Colonic mucosa (tissue), 4 donors: ENCODE data around the gene CRELD1. TPM values are rescaled to one million over a fixed set of nuclear protein-coding genes. Genes with fewer than 3 reads are reported as not detected.
A peak's percentile ranks its signal among the peaks of the same experiment; 100 is the strongest.
"Not testable (repeated sequence)": the region's sequence is repeated elsewhere in the genome, so short reads cannot be mapped to it uniquely, and the experiment has no call there.

Source experiments
- DNase-seq: peaks from one replicate; pipeline ENCODE4 v3.0.0-alpha.2; 2020
- H3K27ac ChIP-seq: fragments of 200-600 bp; one replicate; pipeline ENCODE4 v1.8.0; 2021
- H3K27me3 ChIP-seq: fragments of 200-600 bp; one replicate; pipeline ENCODE4 v1.8.0; 2021
- H3K36me3 ChIP-seq: fragments of 200-600 bp; one replicate; pipeline ENCODE4 v1.8.0; 2021
- H3K4me1 ChIP-seq: fragments of 200-600 bp; one replicate; pipeline ENCODE4 v1.8.0; 2021; ENCODE audit warnings: mild to moderate bottlenecking
- H3K4me3 ChIP-seq: fragments of 200-600 bp; one replicate; pipeline ENCODE4 v1.8.0; 2021
- H3K9ac ChIP-seq, 2 donors: one replicate each; pipeline ENCODE4 v1.7.0; 2013; ENCODE audit warnings: control low read depth in 2 of 2, low read depth in 2 of 2, low read length in 2 of 2
- H3K9me3 ChIP-seq: fragments of 200-600 bp; one replicate; pipeline ENCODE4 v1.8.0; 2021
- intact Hi-C: fragments of 100-400 bp; cut with DNase I; formaldehyde crosslinking; loops from one replicate; pipeline ENCODE4 v1.14.1; 2022
- total RNA-seq, 2 donors: library from RNA; stranded (reverse); fragmentation: NEBNext Ultra II Directional in 1 of 2; extraction: Animal tissue kit (Norgen Biotek cat#: 25700) in 1 of 2; gene quantifications; one replicate each; pipeline ENCODE4 v1.2.1, GENCODE V29; 2021
- TF ChIP-seq, protein P1 (sequence below): fragments of 200-600 bp; IDR thresholded peaks from one replicate; pipeline ENCODE4 v1.8.0; 2022; ENCODE audit warnings: antibody characterized with exemption, mild to moderate bottlenecking
- donor health status: healthy.
- donor health status: DM: no; HTN: no; CAD: no.
- donor health status: DM: no; HTN: no; CAD: no.

CRELD1 gene
- total RNA-seq, 2 donors from 2014 or later = 23.3 to 40.4 TPM

GRCh38 chr3:9897408-9898372 lies 35.9 kb upstream of the CRELD1 start:
- no peaks in the 10 kb centered on the region for H3K9me3 ChIP-seq
- TF ChIP-seq, protein P1, sequence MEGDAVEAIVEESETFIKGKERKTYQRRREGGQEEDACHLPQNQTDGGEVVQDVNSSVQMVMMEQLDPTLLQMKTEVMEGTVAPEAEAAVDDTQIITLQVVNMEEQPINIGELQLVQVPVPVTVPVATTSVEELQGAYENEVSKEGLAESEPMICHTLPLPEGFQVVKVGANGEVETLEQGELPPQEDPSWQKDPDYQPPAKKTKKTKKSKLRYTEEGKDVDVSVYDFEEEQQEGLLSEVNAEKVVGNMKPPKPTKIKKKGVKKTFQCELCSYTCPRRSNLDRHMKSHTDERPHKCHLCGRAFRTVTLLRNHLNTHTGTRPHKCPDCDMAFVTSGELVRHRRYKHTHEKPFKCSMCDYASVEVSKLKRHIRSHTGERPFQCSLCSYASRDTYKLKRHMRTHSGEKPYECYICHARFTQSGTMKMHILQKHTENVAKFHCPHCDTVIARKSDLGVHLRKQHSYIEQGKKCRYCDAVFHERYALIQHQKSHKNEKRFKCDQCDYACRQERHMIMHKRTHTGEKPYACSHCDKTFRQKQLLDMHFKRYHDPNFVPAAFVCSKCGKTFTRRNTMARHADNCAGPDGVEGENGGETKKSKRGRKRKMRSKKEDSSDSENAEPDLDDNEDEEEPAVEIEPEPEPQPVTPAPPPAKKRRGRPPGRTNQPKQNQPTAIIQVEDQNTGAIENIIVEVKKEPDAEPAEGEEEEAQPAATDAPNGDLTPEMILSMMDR = no peak

GRCh38 chr3:9898467-9899241 lies 35.0 kb upstream of the CRELD1 start:
- Histone ChIP-seq H3K36me3 (no peaks in the 10 kb centered on the region), H3K9ac (peak overlapping the region; percentile 32 to 88), H3K9me3 (no peaks in the 10 kb centered on the region), H3K4me1 (peaks cover 13% of the 10 kb centered on the region), H3K4me3 (peak overlapping the region; percentile 8), H3K27ac (peak overlapping the region; percentile 97), H3K27me3 (no peaks in the 10 kb centered on the region)
- DNase-seq = peak; percentile 78
- intact Hi-C loops = no loop called here
- TF ChIP-seq, protein P1 = no peak

More at GRCh38 chr3:9897408-9898372, 35.9 kb upstream of the CRELD1 start:
- intact Hi-C loops = no loop called here
- H3K9ac ChIP-seq = peak overlapping the region in 1 of 2 donors; percentile 88
- peak overlapping the region; percentile 97 for H3K27ac ChIP-seq
- peaks cover 13% of the 10 kb centered on the region for H3K4me1 ChIP-seq
- no peaks in the 10 kb centered on the region for H3K36me3 ChIP-seq
- no peaks in the 10 kb centered on the region for H3K27me3 ChIP-seq
- peak; percentile 77 for DNase-seq
- peak overlapping the region; percentile 8 for H3K4me3 ChIP-seq

DNA sequence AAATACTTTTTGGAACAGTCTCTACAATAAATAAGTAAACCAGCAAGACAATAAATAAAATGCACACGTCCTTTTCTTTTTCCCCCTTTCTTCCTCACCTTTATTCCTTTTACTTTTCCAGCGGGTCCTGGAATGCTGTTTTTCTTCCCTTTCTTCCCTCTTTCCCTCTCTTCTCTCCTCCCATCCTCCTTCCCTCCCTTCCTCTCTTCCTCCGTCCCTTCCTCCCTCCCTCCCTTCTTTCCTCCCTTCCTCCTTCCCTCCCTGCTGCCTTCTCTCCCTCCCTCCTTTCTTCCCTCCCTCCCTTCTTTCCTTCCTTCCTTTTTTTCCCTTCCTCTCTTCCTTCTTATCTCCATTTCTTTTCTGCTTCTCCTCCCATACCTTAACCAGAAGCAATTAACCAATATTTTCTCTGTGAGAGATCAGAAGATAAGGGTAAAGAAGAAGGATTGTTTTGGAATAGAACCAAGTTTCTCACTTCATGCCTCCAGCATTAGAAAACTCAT lies 34.3 kb upstream of the CRELD1 start:
- H3K36me3 ChIP-seq = no peaks in the 10 kb centered on the region
- H3K27me3 ChIP-seq = no peaks in the 10 kb centered on the region
- H3K4me1 ChIP-seq = peaks cover 13% of the 10 kb centered on the region
- H3K4me3 ChIP-seq = no peak overlapping the region
- DNase-seq = no peak
- no peaks in the 10 kb centered on the region for H3K9me3 ChIP-seq
- H3K27ac ChIP-seq = peak overlapping the region; percentile 97
- TF ChIP-seq, protein P1 = no peak
- peak overlapping the region in 1 of 2 donors; percentile 88 for H3K9ac ChIP-seq
- intact Hi-C loops = no loop called here

GRCh38 chr3:9900965-9901415 lies 32.6 kb upstream of the CRELD1 start:
- H3K27me3 ChIP-seq, intact Hi-C loops, H3K4me3 ChIP-seq, H3K9ac ChIP-seq, H3K9me3 ChIP-seq, H3K36me3 ChIP-seq: not testable (repeated sequence)
- DNase-seq = peak; percentile 59
- Histone ChIP-seq H3K27ac (peak overlapping the region; percentile 97), H3K4me1 (peaks cover 13% of the 10 kb centered on the region)

DNA sequence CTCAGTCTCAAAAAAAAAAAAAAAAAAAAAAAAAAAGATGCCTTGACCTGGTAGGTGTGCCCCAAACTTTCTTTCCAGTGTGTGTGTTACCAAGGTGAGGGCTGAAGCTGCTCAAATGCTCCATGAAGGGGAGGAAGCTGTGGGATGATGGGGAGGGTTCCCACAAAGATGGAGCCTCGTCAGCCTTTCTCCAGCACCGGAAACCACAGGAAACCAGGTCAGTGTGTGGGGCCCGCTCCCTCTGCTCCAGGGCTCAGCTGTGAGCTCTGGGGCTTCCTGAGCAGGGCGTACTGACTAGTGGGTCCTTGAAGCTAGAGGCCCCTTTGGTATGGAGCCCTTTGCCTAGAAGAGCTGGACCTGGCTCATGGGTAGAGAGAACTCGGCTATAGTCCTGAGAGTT lies 31.7 kb upstream of the CRELD1 start:
- Histone ChIP-seq H3K9me3 (no peaks in the 10 kb centered on the region), H3K27ac (peak overlapping the region; percentile 97), H3K9ac (peak overlapping the region; percentile 53 to 97), H3K4me3 (no peak overlapping the region), H3K36me3 (no peaks in the 10 kb centered on the region), H3K27me3 (no peaks in the 10 kb centered on the region), H3K4me1 (peaks cover 11% of the 10 kb centered on the region)
- no peak for DNase-seq
- intact Hi-C loops = no loop called here
- TF ChIP-seq, protein P1 = no peak
